Measurements from ENCODE around the gene HDDC2.

DNA sequence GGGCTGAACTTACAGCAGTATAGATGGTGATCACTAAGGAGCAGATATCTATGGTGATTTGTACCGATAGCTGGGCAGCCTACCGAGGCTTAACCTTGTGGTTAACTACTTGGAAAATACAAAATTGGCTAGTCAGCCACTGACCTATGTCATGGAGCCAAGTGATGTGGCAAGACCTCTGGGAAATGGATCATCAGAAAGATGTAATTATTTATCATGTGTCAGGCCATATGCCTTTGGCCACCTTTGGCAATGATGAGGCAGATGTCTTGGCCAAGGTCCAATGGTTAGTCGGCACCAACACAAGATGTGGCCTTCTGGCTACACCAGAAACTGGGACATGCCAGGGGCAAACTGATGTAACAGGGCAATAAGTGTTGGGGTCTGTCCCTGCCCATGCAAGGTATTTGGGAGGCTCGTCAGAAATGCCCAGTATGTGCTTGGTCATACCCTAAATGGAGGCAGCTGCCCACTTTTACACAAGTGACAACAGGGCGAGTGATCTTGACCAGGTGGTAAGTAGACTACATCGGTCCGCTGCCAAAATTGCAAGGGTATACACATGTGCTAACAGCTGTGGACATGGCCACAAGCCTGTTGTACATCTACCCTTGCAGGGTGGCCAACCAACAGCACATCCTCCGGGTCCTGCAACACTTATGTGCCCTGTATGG lies 30.1 kb downstream of the HDDC2 start:
- no peak for TF ChIP-seq POLR2AphosphoS5 (IDR thresholded peaks at IDR 0.05)
- TF ChIP-seq, protein P1, sequence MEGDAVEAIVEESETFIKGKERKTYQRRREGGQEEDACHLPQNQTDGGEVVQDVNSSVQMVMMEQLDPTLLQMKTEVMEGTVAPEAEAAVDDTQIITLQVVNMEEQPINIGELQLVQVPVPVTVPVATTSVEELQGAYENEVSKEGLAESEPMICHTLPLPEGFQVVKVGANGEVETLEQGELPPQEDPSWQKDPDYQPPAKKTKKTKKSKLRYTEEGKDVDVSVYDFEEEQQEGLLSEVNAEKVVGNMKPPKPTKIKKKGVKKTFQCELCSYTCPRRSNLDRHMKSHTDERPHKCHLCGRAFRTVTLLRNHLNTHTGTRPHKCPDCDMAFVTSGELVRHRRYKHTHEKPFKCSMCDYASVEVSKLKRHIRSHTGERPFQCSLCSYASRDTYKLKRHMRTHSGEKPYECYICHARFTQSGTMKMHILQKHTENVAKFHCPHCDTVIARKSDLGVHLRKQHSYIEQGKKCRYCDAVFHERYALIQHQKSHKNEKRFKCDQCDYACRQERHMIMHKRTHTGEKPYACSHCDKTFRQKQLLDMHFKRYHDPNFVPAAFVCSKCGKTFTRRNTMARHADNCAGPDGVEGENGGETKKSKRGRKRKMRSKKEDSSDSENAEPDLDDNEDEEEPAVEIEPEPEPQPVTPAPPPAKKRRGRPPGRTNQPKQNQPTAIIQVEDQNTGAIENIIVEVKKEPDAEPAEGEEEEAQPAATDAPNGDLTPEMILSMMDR (IDR thresholded peaks at IDR 0.05) = no peak
- no peak for TF ChIP-seq POLR2A (IDR thresholded peaks at IDR 0.05)
- no peak for TF ChIP-seq EP300 (IDR thresholded peaks at IDR 0.05)
